ENCODE data around the gene TBCD.
A peak's percentile ranks its signal among the peaks of the same experiment; 100 is the strongest.

The TBCD gene

DNA sequence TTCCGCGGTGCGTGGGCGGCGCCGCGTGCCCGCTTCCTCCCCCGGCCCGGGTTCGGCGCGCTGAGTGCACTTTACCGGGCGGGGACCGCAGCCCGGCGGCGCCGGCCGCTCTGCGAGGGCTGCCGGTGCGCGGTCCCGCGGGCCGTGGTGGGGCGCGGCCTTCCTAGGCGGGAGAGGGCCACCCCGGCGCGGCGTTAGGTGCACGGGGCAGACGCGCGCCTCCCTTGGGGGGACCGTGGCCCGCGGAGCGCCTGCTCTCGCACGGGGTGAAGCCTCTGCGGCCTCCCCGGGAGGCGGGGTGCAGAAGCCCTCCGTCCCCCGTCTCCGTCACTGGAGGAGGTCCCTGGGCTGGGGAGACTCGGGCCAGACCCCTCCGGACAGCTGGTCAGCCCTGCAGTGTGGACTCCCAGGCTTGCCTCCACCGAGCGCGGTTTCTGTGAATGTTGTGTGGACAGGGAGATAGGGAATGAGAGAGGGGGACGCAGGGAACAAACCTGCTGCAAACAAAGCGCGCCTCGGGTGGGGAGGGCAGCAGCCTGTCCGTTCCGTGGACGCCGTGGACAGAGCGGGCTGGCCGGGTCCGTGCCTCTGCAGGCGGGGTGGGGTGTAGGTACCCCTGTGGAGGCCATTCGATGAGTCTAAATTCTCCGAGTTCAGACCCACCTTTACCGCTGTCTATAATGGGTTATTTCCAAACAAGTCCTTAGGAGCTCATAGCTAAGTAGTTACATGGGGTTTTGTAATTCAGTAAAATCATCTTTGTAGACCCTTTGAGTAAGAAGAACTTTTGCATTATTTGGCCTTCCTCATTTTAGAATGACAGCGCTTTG is 721 bp downstream of the TBCD start:
- no peaks in the 10 kb centered on the region for H3K36me3 ChIP-seq (ENCODE audit: low read length)
- H2AFZ ChIP-seq (ENCODE audit: low read depth, low read length, severe bottlenecking) = no peak overlapping the region
- TF ChIP-seq, protein P1, sequence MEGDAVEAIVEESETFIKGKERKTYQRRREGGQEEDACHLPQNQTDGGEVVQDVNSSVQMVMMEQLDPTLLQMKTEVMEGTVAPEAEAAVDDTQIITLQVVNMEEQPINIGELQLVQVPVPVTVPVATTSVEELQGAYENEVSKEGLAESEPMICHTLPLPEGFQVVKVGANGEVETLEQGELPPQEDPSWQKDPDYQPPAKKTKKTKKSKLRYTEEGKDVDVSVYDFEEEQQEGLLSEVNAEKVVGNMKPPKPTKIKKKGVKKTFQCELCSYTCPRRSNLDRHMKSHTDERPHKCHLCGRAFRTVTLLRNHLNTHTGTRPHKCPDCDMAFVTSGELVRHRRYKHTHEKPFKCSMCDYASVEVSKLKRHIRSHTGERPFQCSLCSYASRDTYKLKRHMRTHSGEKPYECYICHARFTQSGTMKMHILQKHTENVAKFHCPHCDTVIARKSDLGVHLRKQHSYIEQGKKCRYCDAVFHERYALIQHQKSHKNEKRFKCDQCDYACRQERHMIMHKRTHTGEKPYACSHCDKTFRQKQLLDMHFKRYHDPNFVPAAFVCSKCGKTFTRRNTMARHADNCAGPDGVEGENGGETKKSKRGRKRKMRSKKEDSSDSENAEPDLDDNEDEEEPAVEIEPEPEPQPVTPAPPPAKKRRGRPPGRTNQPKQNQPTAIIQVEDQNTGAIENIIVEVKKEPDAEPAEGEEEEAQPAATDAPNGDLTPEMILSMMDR (IDR thresholded peaks at IDR 0.05; ENCODE audit: insufficient read depth, low read length, poor library complexity, severe bottlenecking) = no peak
- no peak for TF ChIP-seq EZH2phosphoT487 (conservative IDR thresholded peaks at IDR 0.05; ENCODE audit: low read length)
- no peaks in the 10 kb centered on the region for H4K20me1 ChIP-seq (ENCODE audit: low read depth, low read length)
- peak overlapping the region; percentile 66 for H3K4me2 ChIP-seq (ENCODE audit: low read depth, low read length, poor library complexity, severe bottlenecking)
- peaks cover 40% of the 10 kb centered on the region for H3K79me2 ChIP-seq (ENCODE audit: insufficient read depth, low read length)
- peak overlapping the region; percentile 93 for H3K4me3 ChIP-seq (ENCODE audit: insufficient read depth, low read length, poor library complexity, severe bottlenecking)
- H3K9ac ChIP-seq (ENCODE audit: low read length) = peak overlapping the region; percentile 76
- peak overlapping the region; percentile 71 for H3K27ac ChIP-seq (ENCODE audit: low read depth, low read length)
- 0 out of 2 replicates have a peak, but pooled peaks cover 4% of the 10 kb centered on the region for H3F3A ChIP-seq (ENCODE audit: insufficient read depth)
- H3K27me3 ChIP-seq (ENCODE audit: low read length) = no peaks in the 10 kb centered on the region
- H3K9me2 ChIP-seq (replicated peaks; ENCODE audit: insufficient read depth, low read length) = no peaks in the 10 kb centered on the region
- no peaks in the 10 kb centered on the region for H3K9me3 ChIP-seq (ENCODE audit: insufficient read depth, low read length)

DNA sequence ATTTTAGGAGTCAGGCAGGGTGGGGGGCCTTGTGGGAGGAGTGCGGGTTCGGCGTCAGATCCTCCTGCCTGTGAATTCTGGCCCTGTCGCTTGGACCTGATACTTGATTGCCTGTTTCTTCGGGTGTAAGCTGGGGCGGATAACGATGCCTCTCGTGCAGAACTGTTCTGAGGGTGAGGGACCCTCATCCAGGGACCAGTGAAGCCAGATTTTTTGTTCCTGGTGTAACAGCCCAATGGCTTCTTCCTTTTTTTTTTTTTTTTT is 1.3 kb downstream of the TBCD start:
- no peaks in the 10 kb centered on the region for H3K9me3 ChIP-seq (ENCODE audit: insufficient read depth, low read length)
- H3K9me2 ChIP-seq (replicated peaks; ENCODE audit: insufficient read depth, low read length) = no peaks in the 10 kb centered on the region
- H4K20me1 ChIP-seq (ENCODE audit: low read depth, low read length) = no peaks in the 10 kb centered on the region
- TF ChIP-seq, protein P1 (IDR thresholded peaks at IDR 0.05; ENCODE audit: insufficient read depth, low read length, poor library complexity, severe bottlenecking) = no peak
- TF ChIP-seq EZH2phosphoT487 (conservative IDR thresholded peaks at IDR 0.05; ENCODE audit: low read length) = no peak
- no peak overlapping the region for H3K27ac ChIP-seq (ENCODE audit: low read depth, low read length)
- 0 out of 2 replicates have a peak, but pooled peaks cover 4% of the 10 kb centered on the region for H3F3A ChIP-seq (ENCODE audit: insufficient read depth)
- H3K9ac ChIP-seq (ENCODE audit: low read length) = peak overlapping the region; percentile 76
- no peaks in the 10 kb centered on the region for H3K36me3 ChIP-seq (ENCODE audit: low read length)
- peaks cover 40% of the 10 kb centered on the region for H3K79me2 ChIP-seq (ENCODE audit: insufficient read depth, low read length)
- H3K4me2 ChIP-seq (ENCODE audit: low read depth, low read length, poor library complexity, severe bottlenecking) = peak overlapping the region; percentile 66
- H3K27me3 ChIP-seq (ENCODE audit: low read length) = no peaks in the 10 kb centered on the region
- H2AFZ ChIP-seq (ENCODE audit: low read depth, low read length, severe bottlenecking) = no peak overlapping the region
- peak overlapping the region; percentile 93 for H3K4me3 ChIP-seq (ENCODE audit: insufficient read depth, low read length, poor library complexity, severe bottlenecking)

DNA sequence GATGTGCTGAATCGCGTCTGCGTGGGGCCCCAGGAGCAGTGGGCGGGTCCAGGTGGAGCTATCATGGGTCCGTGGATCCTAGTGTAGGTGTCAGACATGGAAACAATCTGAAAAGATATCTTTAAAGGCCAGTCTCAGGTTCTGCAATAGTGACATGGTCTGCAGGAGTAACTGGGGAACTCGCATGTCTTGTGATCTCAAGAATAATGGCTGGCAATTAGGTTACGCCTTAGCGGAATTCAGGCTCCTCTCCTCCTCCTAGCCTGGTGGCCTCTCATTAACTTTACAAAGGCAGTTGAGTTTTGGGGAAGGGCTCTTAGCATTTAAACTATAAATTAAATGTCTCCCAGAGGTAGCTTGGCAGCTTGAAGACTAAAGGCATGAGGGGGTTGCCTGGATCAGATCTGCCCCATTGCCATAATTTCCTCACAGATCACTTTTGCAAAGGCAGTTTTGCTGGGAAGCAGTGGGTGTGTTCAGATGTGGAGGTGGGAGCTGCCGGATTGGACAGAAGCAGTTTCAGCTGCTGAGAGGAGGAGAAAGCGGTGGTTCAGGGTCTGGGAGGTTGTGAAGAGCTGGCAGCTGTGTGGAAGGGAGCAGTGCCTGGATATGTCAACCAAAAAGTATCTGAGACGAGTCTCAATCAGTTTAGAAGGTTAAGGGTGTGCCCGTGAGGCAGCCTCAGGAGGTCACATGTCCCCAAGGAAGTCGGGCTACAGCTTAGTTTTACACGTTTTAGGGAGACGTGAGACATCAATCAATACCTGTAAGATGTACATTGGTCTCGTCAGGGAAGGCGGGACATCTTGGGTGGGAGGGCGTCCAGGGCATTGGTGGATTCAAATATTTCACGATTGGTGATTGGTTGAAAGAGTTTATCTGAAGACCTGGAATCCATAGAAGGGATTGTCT is 2.7 kb downstream of the TBCD start:
- Histone ChIP-seq H3K4me2 (ENCODE audit: low read depth, low read length, poor library complexity, severe bottlenecking) (no peak overlapping the region), H4K20me1 (ENCODE audit: low read depth, low read length) (no peaks in the 10 kb centered on the region), H3K9ac (ENCODE audit: low read length) (no peak overlapping the region), H3K9me3 (ENCODE audit: insufficient read depth, low read length) (no peaks in the 10 kb centered on the region), H2AFZ (ENCODE audit: low read depth, low read length, severe bottlenecking) (no peak overlapping the region), H3K36me3 (ENCODE audit: low read length) (no peaks in the 10 kb centered on the region), H3K79me2 (ENCODE audit: insufficient read depth, low read length) (peaks cover 40% of the 10 kb centered on the region), H3K4me3 (ENCODE audit: insufficient read depth, low read length, poor library complexity, severe bottlenecking) (no peak overlapping the region), H3F3A (ENCODE audit: insufficient read depth) (0 out of 2 replicates have a peak, but pooled peaks cover 4% of the 10 kb centered on the region), H3K27ac (ENCODE audit: low read depth, low read length) (no peak overlapping the region), H3K9me2 (replicated peaks; ENCODE audit: insufficient read depth, low read length) (no peaks in the 10 kb centered on the region), H3K27me3 (ENCODE audit: low read length) (no peaks in the 10 kb centered on the region)
- TF ChIP-seq, protein P1 (IDR thresholded peaks at IDR 0.05; ENCODE audit: insufficient read depth, low read length, poor library complexity, severe bottlenecking) = no peak
- TF ChIP-seq EZH2phosphoT487 (conservative IDR thresholded peaks at IDR 0.05; ENCODE audit: low read length) = no peak
